ENCODE data around the gene PASK. TPM values are rescaled to one million over a fixed set of nuclear protein-coding genes. Genes with fewer than 3 reads are reported as not detected.
A peak's percentile ranks its signal among the peaks of the same experiment; 100 is the strongest.

The PASK gene
- total RNA-seq, 1 experiment from 2014 or later: 45.8 TPM

DNA sequence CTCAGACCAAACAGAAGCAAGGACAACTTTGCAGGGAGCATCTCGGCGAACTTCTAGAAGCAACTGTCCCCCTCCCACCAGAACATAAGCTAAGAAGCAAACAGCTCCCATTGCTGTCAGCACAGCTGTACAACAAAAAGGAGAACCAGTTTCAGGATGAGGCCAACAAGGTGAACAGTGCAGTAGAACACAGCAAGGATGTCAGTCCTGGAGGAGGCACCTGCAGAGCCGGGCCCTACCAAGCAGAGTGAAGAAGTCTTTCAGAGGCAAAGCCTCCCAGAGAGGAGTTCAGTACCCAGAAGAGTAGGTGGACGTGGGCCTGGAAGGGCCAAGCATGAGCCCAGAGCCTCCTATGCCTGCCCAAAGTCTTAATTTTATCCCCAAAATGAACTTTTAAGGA is 1.0 kb downstream of the PASK start:
- RAD21 ChIA-PET (ENCODE audit: low non-redundant PET in 1 of 2, low total read pairs in 2 of 2, uncharacterized antibody in 2 of 2, unreplicated experiment in 2 of 2): interaction anchor here in 1 of 2 experiments (0.6 kb wide), 1 partner anchor 23 kb away, joined by 3 read pairs; no protein-coding TSS in a partner anchor
- peak overlapping the region; percentile 65; the same call in 1 of the 2 replicates for H3K27ac ChIP-seq (ENCODE audit: low read depth, low read length)
- POLR2A ChIA-PET: interaction anchor here (1.5 kb wide), 1 partner anchor 11 kb away, joined by 3 read pairs; no protein-coding TSS in a partner anchor

GRCh38 chr2:241147336-241147735 is 1.9 kb downstream of the PASK start:
- H3K4me2 ChIP-seq (ENCODE audit: low read length): 0 out of 2 replicates have a peak overlapping the region, but pooled peaks have one; percentile 99
- peaks cover 48% of the 10 kb centered on the region for H3K79me2 ChIP-seq (ENCODE audit: insufficient read depth, low read length)
- H3K27me3 ChIP-seq (ENCODE audit: insufficient read depth, low read length): no peaks in the 10 kb centered on the region
- TF ChIP-seq EZH2 (IDR thresholded peaks at IDR 0.05): no peak
- TF ChIP-seq, protein P1, sequence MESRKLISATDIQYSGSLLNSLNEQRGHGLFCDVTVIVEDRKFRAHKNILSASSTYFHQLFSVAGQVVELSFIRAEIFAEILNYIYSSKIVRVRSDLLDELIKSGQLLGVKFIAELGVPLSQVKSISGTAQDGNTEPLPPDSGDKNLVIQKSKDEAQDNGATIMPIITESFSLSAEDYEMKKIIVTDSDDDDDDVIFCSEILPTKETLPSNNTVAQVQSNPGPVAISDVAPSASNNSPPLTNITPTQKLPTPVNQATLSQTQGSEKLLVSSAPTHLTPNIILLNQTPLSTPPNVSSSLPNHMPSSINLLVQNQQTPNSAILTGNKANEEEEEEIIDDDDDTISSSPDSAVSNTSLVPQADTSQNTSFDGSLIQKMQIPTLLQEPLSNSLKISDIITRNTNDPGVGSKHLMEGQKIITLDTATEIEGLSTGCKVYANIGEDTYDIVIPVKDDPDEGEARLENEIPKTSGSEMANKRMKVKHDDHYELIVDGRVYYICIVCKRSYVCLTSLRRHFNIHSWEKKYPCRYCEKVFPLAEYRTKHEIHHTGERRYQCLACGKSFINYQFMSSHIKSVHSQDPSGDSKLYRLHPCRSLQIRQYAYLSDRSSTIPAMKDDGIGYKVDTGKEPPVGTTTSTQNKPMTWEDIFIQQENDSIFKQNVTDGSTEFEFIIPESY (IDR thresholded peaks at IDR 0.05; ENCODE audit: extremely low read depth, insufficient replicate concordance, low read length): no peak
- no peak for TF ChIP-seq EGR1 (IDR thresholded peaks at IDR 0.05; ENCODE audit: low read depth)
- no peak for TF ChIP-seq EZH2phosphoT487 (IDR thresholded peaks at IDR 0.05; ENCODE audit: borderline replicate concordance)
- no peak for TF ChIP-seq SP1 (IDR thresholded peaks at IDR 0.05; ENCODE audit: low read depth)
- no peak for TF ChIP-seq FOSL1 (IDR thresholded peaks at IDR 0.05; ENCODE audit: low read depth)
- no peak for TF ChIP-seq MAX (IDR thresholded peaks at IDR 0.05)
- no peak for TF ChIP-seq CBX3 (IDR thresholded peaks at IDR 0.05; ENCODE audit: low read depth)
- TF ChIP-seq, protein P2, sequence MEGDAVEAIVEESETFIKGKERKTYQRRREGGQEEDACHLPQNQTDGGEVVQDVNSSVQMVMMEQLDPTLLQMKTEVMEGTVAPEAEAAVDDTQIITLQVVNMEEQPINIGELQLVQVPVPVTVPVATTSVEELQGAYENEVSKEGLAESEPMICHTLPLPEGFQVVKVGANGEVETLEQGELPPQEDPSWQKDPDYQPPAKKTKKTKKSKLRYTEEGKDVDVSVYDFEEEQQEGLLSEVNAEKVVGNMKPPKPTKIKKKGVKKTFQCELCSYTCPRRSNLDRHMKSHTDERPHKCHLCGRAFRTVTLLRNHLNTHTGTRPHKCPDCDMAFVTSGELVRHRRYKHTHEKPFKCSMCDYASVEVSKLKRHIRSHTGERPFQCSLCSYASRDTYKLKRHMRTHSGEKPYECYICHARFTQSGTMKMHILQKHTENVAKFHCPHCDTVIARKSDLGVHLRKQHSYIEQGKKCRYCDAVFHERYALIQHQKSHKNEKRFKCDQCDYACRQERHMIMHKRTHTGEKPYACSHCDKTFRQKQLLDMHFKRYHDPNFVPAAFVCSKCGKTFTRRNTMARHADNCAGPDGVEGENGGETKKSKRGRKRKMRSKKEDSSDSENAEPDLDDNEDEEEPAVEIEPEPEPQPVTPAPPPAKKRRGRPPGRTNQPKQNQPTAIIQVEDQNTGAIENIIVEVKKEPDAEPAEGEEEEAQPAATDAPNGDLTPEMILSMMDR (IDR thresholded peaks at IDR 0.05 in 2 of 3, conservative IDR thresholded peaks at IDR 0.05 in 1 of 3; ENCODE audit: borderline replicate concordance in 1 of 3, insufficient read depth in 1 of 3, low read depth in 2 of 3, low read length in 2 of 3): no peak
- TF ChIP-seq RAD21 (IDR thresholded peaks at IDR 0.05; ENCODE audit: low read depth): no peak
- no peak for TF ChIP-seq JUND (IDR thresholded peaks at IDR 0.05)
- no peak for TF ChIP-seq SRF (IDR thresholded peaks at IDR 0.05; ENCODE audit: low read depth)
- TF ChIP-seq ELF1 (IDR thresholded peaks at IDR 0.05; ENCODE audit: borderline replicate concordance, low read depth): no peak
- TF ChIP-seq YY1 (IDR thresholded peaks at IDR 0.05; ENCODE audit: extremely low read depth, insufficient replicate concordance, low read depth, low read length): no peak
- ChIA-PET POLR2A (no interaction called here), CTCF (no interaction called here), RAD21 (ENCODE audit: low non-redundant PET in 1 of 2, low total read pairs in 2 of 2, uncharacterized antibody in 2 of 2, unreplicated experiment in 2 of 2) (no interaction called here)
- intact Hi-C loops (cut with micrococcal nuclease): no loop called here
- no peaks in the 10 kb centered on the region for H3K9me2 ChIP-seq (ENCODE audit: insufficient read depth)
- BruUV-seq (replicated peaks): no TSS peak
- peaks cover 11 to 22% of the 10 kb centered on the region in 2 experiments; a peak in 3 of 4 replicates for H3K4me1 ChIP-seq (ENCODE audit: control insufficient read depth in 1 of 2, insufficient read depth in 2 of 2, low read length in 2 of 2)
- no peak overlapping the region for H3K27ac ChIP-seq (ENCODE audit: low read depth, low read length)
- no peak for ATAC-seq
- no peak overlapping the region for H3K9ac ChIP-seq (ENCODE audit: low read length)
- H3K4me3 ChIP-seq (replicated peaks in 1 of 2; ENCODE audit: low read depth in 1 of 2, low read length in 2 of 2): no peak overlapping the region
- H3K36me3 ChIP-seq (ENCODE audit: control insufficient read depth in 1 of 2, insufficient read depth in 2 of 2, low read length in 2 of 2): no peaks in the 10 kb centered on the region; a peak in 1 of 4 replicates
- H3K9me3 ChIP-seq (ENCODE audit: control insufficient read depth in 1 of 2, insufficient read depth in 1 of 2, low read depth in 1 of 2, low read length in 2 of 2): no peaks in the 10 kb centered on the region
- no peak overlapping the region for H2AFZ ChIP-seq (ENCODE audit: low read depth, low read length, poor library complexity, severe bottlenecking)
- H4K20me1 ChIP-seq (ENCODE audit: insufficient read depth): no peaks in the 10 kb centered on the region
- DNase-seq (ENCODE audit: low read depth, low spot score): no peak

More for the DNA sequence above, 1.0 kb downstream of the PASK start:
- peak overlapping the region; percentile 91 for H3K9ac ChIP-seq (ENCODE audit: low read length)
- CTCF ChIA-PET: no interaction called here
- no peaks in the 10 kb centered on the region for H3K9me2 ChIP-seq (ENCODE audit: insufficient read depth)
- peaks cover 11 to 22% of the 10 kb centered on the region in 2 experiments; a peak in 3 of 4 replicates for H3K4me1 ChIP-seq (ENCODE audit: control insufficient read depth in 1 of 2, insufficient read depth in 2 of 2, low read length in 2 of 2)
- ATAC-seq: no peak
- no peaks in the 10 kb centered on the region for H3K27me3 ChIP-seq (ENCODE audit: insufficient read depth, low read length)
- BruUV-seq (replicated peaks): TSS peak; percentile 67
- no peaks in the 10 kb centered on the region for H3K36me3 ChIP-seq (ENCODE audit: control insufficient read depth in 1 of 2, insufficient read depth in 2 of 2, low read length in 2 of 2)
- no peak overlapping the region for H2AFZ ChIP-seq (ENCODE audit: low read depth, low read length, poor library complexity, severe bottlenecking)
- no peaks in the 10 kb centered on the region for H3K9me3 ChIP-seq (ENCODE audit: control insufficient read depth in 1 of 2, insufficient read depth in 1 of 2, low read depth in 1 of 2, low read length in 2 of 2)
- H3K4me2 ChIP-seq (ENCODE audit: low read length): peak overlapping the region; percentile 99
- no peak for DNase-seq (ENCODE audit: low read depth, low spot score)
- no peaks in the 10 kb centered on the region for H4K20me1 ChIP-seq (ENCODE audit: insufficient read depth)
- H3K79me2 ChIP-seq (ENCODE audit: insufficient read depth, low read length): peaks cover 44% of the 10 kb centered on the region
- TF ChIP-seq EZH2 (IDR thresholded peaks at IDR 0.05) (no peak), MAX (IDR thresholded peaks at IDR 0.05) (no peak), TCF7L2 (IDR thresholded peaks at IDR 0.05; ENCODE audit: borderline replicate concordance, extremely low read depth, insufficient read depth, insufficient read length) (no peak)
- H3K4me3 ChIP-seq (replicated peaks in 1 of 2; ENCODE audit: low read depth in 1 of 2, low read length in 2 of 2): peak overlapping the region; percentile 82 to 83
- intact Hi-C loops (cut with micrococcal nuclease): no loop called here

Data from HCT116 (cell line).